Naive thymus-derived CD8-positive, alpha-beta T cell (primary cell): ENCODE data around the gene FOXK2. TPM values are rescaled to one million over a fixed set of nuclear protein-coding genes. Genes with fewer than 3 reads are reported as not detected.

Experiments
- ATAC-seq, 2 donors: fragments of 150-1000 bp; cut with Tn5 transposase in 1 of 2; sonication (Bioruptor Pico), chemical (Tn5 transposase) in 1 of 2; 1 replicate in 1 of 2; 2 replicates in 1 of 2; pipeline ENCODE4 v1.10.0; 2021; ENCODE audit warnings: mild to moderate bottlenecking in 2 of 2, moderate library complexity in 2 of 2
- POLR2A ChIA-PET: fragments of 350-600 bp; sonication (Branson Sonifier 250); formaldehyde crosslinking; loops from one replicate; lab custom pipeline; 2021; ENCODE audit warnings: antibody characterized with exemption; lab: Charles Lee
- DNase-seq, 10 donors: peaks; one replicate each; pipeline versions ENCODE4 v3.0.0 to v3.0.0-alpha.2; 2020 to 2022
- H3K27ac Mint-ChIP-seq, 10 donors: one replicate each; pipeline ENCODE4 v1.8.0; 2020 to 2022; ENCODE audit warnings: mild to moderate bottlenecking in 10 of 10, mixed read lengths in 10 of 10, moderate library complexity in 4 of 10, inconsistent platforms in 1 of 10
- H3K27me3 Mint-ChIP-seq, 5 donors: one replicate each; pipeline ENCODE4 v1.8.0; 2021 to 2022; ENCODE audit warnings: mixed read lengths in 5 of 5
- H3K36me3 Mint-ChIP-seq, 3 donors: one replicate each; pipeline ENCODE4 v1.8.0; 2020 to 2022; ENCODE audit warnings: mixed read lengths in 3 of 3, mild to moderate bottlenecking in 2 of 3, inconsistent platforms in 1 of 3
- H3K4me1 Mint-ChIP-seq, 4 donors: one replicate each; pipeline ENCODE4 v1.8.0; 2021 to 2022; ENCODE audit warnings: mixed read lengths in 4 of 4
- H3K4me3 Mint-ChIP-seq, 10 donors: one replicate each; pipeline ENCODE4 v1.8.0; 2020 to 2022; ENCODE audit warnings: mild to moderate bottlenecking in 10 of 10, mixed read lengths in 10 of 10, moderate library complexity in 6 of 10, inconsistent platforms in 1 of 10
- H3K9me3 Mint-ChIP-seq, 9 donors: one replicate each; pipeline ENCODE4 v1.8.0; 2020 to 2022; ENCODE audit warnings: mixed read lengths in 9 of 9, mild to moderate bottlenecking in 3 of 9, inconsistent platforms in 1 of 9, moderate library complexity in 1 of 9
- polyA plus RNA-seq, 3 donors: library from polyadenylated mRNA; unstranded; fragments of 300-500 nt; fragmentation: Illumina TruSeq; gene quantifications; one replicate each; pipeline ENCODE4 v1.2.3, GENCODE V29; 2021
- total RNA-seq, 8 experiments: library from RNA in 2 of 8; stranded (reverse) in 2 of 8; gene quantifications; one replicate each; pipeline ENCODE4 v1.2.3 and lab custom pipeline; 2021 to 2026

FOXK2 gene
- total and polyA plus RNA-seq, 5 experiments from 2014 or later = 3.2 to 58.4 (median 5.7) TPM

GRCh38 chr17:82589851-82590180 is 70.3 kb downstream of the FOXK2 start:
- peaks cover 18 to 41% (median 34%) of the 10 kb centered on the region in 4 donors for H3K4me1 Mint-ChIP-seq
- no peak overlapping the region for H3K4me3 Mint-ChIP-seq
- POLR2A ChIA-PET = no interaction called here
- peaks cover 0 to 27% (median 5%) of the 10 kb centered on the region in 3 donors for H3K36me3 Mint-ChIP-seq
- no peaks in the 10 kb centered on the region for H3K27me3 Mint-ChIP-seq
- H3K27ac Mint-ChIP-seq = peak overlapping the region in 7 of 10 donors; percentile 29 to 92 (median 80)
- DNase-seq = no peak
- no peaks in the 10 kb centered on the region for H3K9me3 Mint-ChIP-seq
- ATAC-seq = no peak

GRCh38 chr17:82590216-82590615 is 70.7 kb downstream of the FOXK2 start:
- H3K9me3 Mint-ChIP-seq = no peaks in the 10 kb centered on the region
- H3K4me3 Mint-ChIP-seq = no peak overlapping the region
- POLR2A ChIA-PET = no interaction called here
- peaks cover 19 to 41% (median 36%) of the 10 kb centered on the region in 4 donors for H3K4me1 Mint-ChIP-seq
- H3K27me3 Mint-ChIP-seq = no peaks in the 10 kb centered on the region
- no peak for DNase-seq
- H3K27ac Mint-ChIP-seq = peak overlapping the region; percentile 61 to 97 (median 86)
- peaks cover 0 to 24% (median 5%) of the 10 kb centered on the region in 3 donors for H3K36me3 Mint-ChIP-seq
- no peak for ATAC-seq

GRCh38 chr17:82590881-82591539 is 71.5 kb downstream of the FOXK2 start:
- ATAC-seq = no peak
- H3K27ac Mint-ChIP-seq = peak overlapping the region; percentile 84 to 97 (median 90)
- POLR2A ChIA-PET = interaction anchor here (0.6 kb wide), 1 partner anchor 32 kb away, joined by 3 read pairs; no protein-coding TSS in a partner anchor
- no peaks in the 10 kb centered on the region for H3K27me3 Mint-ChIP-seq
- H3K9me3 Mint-ChIP-seq = no peaks in the 10 kb centered on the region
- DNase-seq = peak in 1 of 10 donors; percentile 8
- H3K4me3 Mint-ChIP-seq = no peak overlapping the region
- H3K4me1 Mint-ChIP-seq = peaks cover 19 to 43% (median 38%) of the 10 kb centered on the region in 4 donors
- peaks cover 0 to 21% (median 5%) of the 10 kb centered on the region in 3 donors for H3K36me3 Mint-ChIP-seq

- peaks cover 19 to 41% (median 39%) of the 10 kb centered on the region in 4 donors for H3K4me1 Mint-ChIP-seq
- peak overlapping the region; percentile 44 to 86 (median 79) for H3K4me3 Mint-ChIP-seq
- ATAC-seq (peak in 1 of 2 donors; percentile 23), DNase-seq (peak in 2 of 10 donors; percentile 7)
- peak overlapping the region; percentile 85 to 97 (median 92) for H3K27ac Mint-ChIP-seq
- POLR2A ChIA-PET = interaction anchor here (0.6 to 1.0 kb wide), 2 partner anchors 25 to 33 kb away, joined by 3 read pairs; no protein-coding TSS in a partner anchor
- peaks cover 0 to 11% (median under 1%) of the 10 kb centered on the region in 3 donors for H3K36me3 Mint-ChIP-seq
- no peaks in the 10 kb centered on the region for H3K9me3 Mint-ChIP-seq
- no peaks in the 10 kb centered on the region for H3K27me3 Mint-ChIP-seq
Measured at GRCh38 chr17:82592289-82592766, 72.8 kb downstream of the FOXK2 start.

- Mint-ChIP-seq H3K9me3 (no peaks in the 10 kb centered on the region), H3K27ac (peak overlapping the region; percentile 85 to 97 (median 92)), H3K27me3 (no peaks in the 10 kb centered on the region), H3K4me3 (peak overlapping the region; percentile 44 to 86 (median 79)), H3K36me3 (peaks cover 0 to 5% (median 0%) of the 10 kb centered on the region in 3 donors), H3K4me1 (peaks cover 19 to 41% (median 39%) of the 10 kb centered on the region in 4 donors)
- DNase-seq (peak in 9 of 10 donors; percentile 53 to 87 (median 73)), ATAC-seq (peak; percentile 43 to 56)
- POLR2A ChIA-PET = interaction anchor here (0.6 to 1.3 kb wide), 4 partner anchors 24 to 135 kb away, joined by 3 to 4 read pairs (median 3); partner anchors contain the start of gene FOXK2
Measured at GRCh38 chr17:82592767-82593589, 73.4 kb downstream of the FOXK2 start.

GRCh38 chr17:82593590-82594087 is 74.1 kb downstream of the FOXK2 start:
- DNase-seq (peak in 5 of 10 donors; percentile 12 to 37 (median 16)), ATAC-seq (peak; percentile 29 to 33)
- Mint-ChIP-seq H3K27me3 (no peaks in the 10 kb centered on the region), H3K9me3 (no peaks in the 10 kb centered on the region), H3K36me3 (no peaks in the 10 kb centered on the region), H3K27ac (peak overlapping the region; percentile 66 to 97 (median 92)), H3K4me1 (peaks cover 19 to 41% (median 39%) of the 10 kb centered on the region in 4 donors), H3K4me3 (peak overlapping the region; percentile 44 to 86 (median 79))
- POLR2A ChIA-PET = interaction anchor here (0.6 to 1.3 kb wide), 3 partner anchors 74 to 514 kb away, joined by 3 to 8 read pairs (median 4); partner anchors contain the start of gene FOXK2

GRCh38 chr17:82594571-82594970 is 75.0 kb downstream of the FOXK2 start:
- POLR2A ChIA-PET = interaction anchor here (0.7 kb wide), 1 partner anchor 515 kb away, joined by 8 read pairs; no protein-coding TSS in a partner anchor
- no peak for ATAC-seq

GRCh38 chr17:82595893-82596292 is 76.4 kb downstream of the FOXK2 start:
- Mint-ChIP-seq H3K27me3 (no peaks in the 10 kb centered on the region), H3K4me1 (peaks cover 19 to 41% (median 39%) of the 10 kb centered on the region in 4 donors), H3K27ac (peak overlapping the region in 1 of 10 donors; percentile 43), H3K9me3 (no peaks in the 10 kb centered on the region), H3K36me3 (peaks cover 0 to 8% (median 0%) of the 10 kb centered on the region in 3 donors), H3K4me3 (no peak overlapping the region)
- DNase-seq (peak in 1 of 10 donors; percentile 55), ATAC-seq (no peak)
- POLR2A ChIA-PET = interaction anchor here (0.6 kb wide), 1 partner anchor 194 kb away, joined by 4 read pairs; no protein-coding TSS in a partner anchor

More at GRCh38 chr17:82594571-82594970, 75.0 kb downstream of the FOXK2 start:
- no peaks in the 10 kb centered on the region for H3K9me3 Mint-ChIP-seq
- no peaks in the 10 kb centered on the region for H3K27me3 Mint-ChIP-seq
- peak overlapping the region; percentile 43 to 86 (median 66) for H3K4me3 Mint-ChIP-seq
- no peak for DNase-seq
- peak overlapping the region in 9 of 10 donors; percentile 73 to 97 (median 87) for H3K27ac Mint-ChIP-seq
- H3K4me1 Mint-ChIP-seq = peaks cover 19 to 41% (median 39%) of the 10 kb centered on the region in 4 donors
- H3K36me3 Mint-ChIP-seq = peaks cover 0 to 4% (median 0%) of the 10 kb centered on the region in 3 donors

GRCh38 chr17:82596296-82596695 is 76.8 kb downstream of the FOXK2 start:
- Mint-ChIP-seq H3K27ac (peak overlapping the region in 2 of 10 donors; percentile 63 to 67), H3K4me1 (peaks cover 19 to 41% (median 38%) of the 10 kb centered on the region in 4 donors)

GRCh38 chr17:82596837-82597672 is 77.5 kb downstream of the FOXK2 start:
- peaks cover 0 to 19% (median 4%) of the 10 kb centered on the region in 3 donors for H3K36me3 Mint-ChIP-seq
- no peaks in the 10 kb centered on the region for H3K27me3 Mint-ChIP-seq
- H3K4me3 Mint-ChIP-seq = no peak overlapping the region
- H3K27ac Mint-ChIP-seq = peak overlapping the region in 2 of 10 donors; percentile 44 to 63
- H3K4me1 Mint-ChIP-seq = peaks cover 16 to 35% (median 32%) of the 10 kb centered on the region in 4 donors
- ATAC-seq = no peak
- DNase-seq = no peak
- no peaks in the 10 kb centered on the region for H3K9me3 Mint-ChIP-seq
- POLR2A ChIA-PET = interaction anchor here (0.6 kb wide), 1 partner anchor 592 kb away, joined by 3 read pairs; no protein-coding TSS in a partner anchor

More at GRCh38 chr17:82596296-82596695, 76.8 kb downstream of the FOXK2 start:
- Mint-ChIP-seq H3K27me3 (no peaks in the 10 kb centered on the region), H3K36me3 (peaks cover 0 to 12% (median 0%) of the 10 kb centered on the region in 3 donors), H3K4me3 (peak overlapping the region in 2 of 10 donors; percentile 8 to 24), H3K9me3 (no peaks in the 10 kb centered on the region)
- POLR2A ChIA-PET = no interaction called here
- no peak for ATAC-seq
- DNase-seq = no peak
